HG02763 (cell line): ENCODE results near the gene GLI3.

ENCODE experiments used
- ATAC-seq: cut with Tn5 transposase; IDR thresholded peaks from one replicate; pipeline ENCODE4 v1.9.1; 2021; ENCODE audit warnings: mild to moderate bottlenecking, moderate library complexity; ENCODE audit not compliant: unreplicated experiment

Gene GLI3

DNA sequence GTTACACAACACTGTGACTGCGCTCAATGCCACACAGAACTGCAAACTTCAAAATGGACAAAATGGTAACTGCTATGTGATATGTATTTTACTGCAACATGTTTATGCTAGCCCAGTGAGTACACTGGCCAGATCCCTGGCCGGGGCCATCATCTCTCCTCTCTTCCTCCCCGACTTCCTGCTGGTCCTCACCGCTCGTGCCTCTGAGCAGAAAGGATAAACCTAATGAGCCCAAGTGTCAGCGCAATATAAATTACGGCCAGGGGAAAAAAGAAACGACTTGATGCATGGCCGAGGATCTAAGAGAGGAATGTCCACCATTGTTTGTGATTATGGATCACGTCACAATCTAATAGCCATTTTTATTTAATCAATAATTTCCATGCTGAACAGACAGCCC, 225.2 kb downstream of the GLI3 start:
- no peak for ATAC-seq

DNA sequence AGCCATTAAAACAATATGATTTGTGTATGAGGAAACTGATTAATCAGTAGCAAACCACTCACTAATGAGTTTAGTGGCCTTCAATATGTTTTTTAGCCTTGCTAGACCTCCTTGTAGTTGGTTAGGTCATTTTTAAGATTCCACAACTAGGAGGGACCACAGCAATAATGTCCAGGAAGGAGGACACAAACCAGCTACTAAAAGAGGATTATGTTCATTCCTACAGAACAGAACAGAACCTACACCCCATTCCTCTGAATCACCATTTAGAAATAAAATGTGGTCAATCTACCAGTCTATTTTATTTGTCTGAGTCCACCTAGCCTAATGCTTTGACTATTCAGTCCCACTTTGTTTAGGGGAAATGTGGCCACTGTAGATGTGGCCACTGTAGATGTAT, 226.3 kb downstream of the GLI3 start:
- no peak for ATAC-seq

DNA sequence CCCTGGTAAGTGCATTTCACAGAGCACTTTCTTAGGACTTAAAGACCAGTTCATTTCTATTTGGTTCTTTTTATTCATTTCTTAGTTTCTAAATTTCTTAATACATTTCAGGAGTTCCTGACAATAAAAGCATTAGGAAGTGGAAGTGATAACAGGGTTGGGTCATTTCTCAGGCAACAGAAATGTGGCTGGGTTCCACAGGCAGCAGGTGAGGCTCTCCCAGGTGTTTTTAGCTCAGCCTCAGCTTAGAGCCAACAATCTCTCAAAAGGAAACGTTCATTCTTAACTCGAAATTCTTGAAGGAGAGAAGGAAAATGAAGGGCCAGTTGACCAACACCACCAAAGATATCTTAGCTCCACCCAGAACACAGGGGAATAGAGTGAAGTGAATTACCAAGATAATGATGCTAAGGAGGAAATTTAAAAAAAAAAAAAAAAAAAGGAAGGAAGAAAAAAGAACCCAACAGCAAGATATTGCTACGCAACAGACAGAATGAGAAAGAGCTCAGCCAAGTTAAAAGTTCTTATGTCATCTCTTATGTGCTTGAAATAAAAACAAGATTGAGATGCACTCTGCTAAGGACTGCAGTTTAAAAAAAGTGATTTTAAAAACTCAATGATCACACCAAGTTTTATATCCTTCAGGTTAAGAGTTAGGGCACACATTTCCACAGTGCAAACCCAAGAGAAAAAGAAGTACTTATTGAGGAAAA, 230.1 kb downstream of the GLI3 start:
- ATAC-seq, result no peak

DNA sequence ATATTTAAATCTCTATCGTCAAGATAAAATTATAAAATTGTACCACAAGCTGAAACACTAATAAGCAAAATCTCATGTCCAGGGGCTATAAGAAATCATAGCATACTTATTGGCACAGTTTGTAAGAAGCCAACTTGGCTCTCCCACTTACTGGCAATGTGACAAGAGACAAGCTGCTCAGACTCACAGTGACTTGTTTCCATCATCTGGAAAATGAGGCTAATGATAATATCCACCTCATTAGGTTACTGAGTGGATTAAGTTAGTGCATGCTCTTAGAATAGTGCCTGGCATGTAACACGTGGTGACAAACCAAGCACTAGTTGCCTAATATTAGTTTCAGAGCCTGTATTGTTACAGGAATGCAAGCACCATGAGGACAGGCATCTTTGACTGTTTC, 234.4 kb downstream of the GLI3 start:
- no peak for ATAC-seq

DNA sequence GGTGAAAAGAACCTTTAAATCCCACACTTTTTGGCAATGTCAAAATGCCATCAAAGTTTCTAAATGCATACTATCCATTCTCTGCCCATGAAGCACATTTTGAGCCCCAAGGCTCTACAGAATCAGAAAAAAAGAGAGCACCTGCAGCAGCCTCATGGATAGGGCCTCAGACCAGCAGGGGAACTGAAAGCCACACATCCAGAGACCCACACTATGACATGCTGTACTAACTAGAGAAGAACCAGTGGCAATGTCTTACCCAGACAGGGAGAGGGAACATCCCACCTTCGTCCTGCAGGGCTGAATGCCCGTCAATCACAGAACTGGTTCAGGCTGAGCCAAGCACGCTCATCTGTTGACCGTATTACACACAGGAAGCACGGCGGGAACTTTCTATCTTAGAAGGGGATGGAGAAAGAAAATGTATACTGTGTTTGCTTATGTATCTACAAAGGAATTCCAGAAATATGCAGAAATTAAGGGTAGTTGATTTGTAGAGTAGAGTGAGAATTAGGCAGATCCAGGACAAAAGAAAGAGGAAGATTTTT, 237.2 kb downstream of the GLI3 start:
- no peak for ATAC-seq

DNA sequence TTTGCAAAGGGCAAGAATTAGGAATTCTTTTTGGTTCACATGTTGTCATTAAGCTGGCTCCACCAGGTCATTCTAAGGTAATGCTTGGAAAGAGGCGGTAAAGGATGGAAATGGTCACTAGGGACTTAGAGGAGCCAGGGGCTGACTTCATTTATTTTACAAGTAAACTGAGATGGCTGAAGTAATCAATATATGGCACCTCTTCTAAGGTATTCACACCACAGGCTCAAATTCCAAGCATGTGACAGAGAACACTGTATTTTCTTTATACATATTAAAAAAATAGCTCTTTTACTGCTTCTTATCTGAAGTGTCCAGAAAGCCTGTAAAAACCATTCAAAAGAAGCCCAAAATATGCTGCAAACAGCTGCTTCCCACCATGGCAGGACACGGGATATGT, 239.0 kb downstream of the GLI3 start:
- no peak for ATAC-seq

DNA sequence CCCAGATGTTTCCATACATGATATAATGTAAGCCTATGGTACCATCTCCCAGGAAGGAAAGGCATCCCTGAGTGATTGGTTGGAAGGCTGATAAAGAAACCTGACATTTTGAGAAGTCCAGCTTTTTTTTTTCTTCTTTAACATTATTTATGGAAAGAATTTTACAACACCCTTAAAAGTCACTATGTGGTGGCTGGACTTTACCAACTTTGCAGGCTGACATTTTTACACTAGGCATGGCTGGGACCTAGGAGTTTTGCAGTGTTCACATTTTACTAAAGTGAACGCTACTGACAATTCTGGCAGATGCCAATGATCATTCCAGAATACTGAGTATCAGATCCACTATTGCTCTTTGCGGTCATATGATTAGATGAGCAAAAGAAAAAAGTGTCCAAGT, 239.9 kb downstream of the GLI3 start:
- ATAC-seq, result no peak

DNA sequence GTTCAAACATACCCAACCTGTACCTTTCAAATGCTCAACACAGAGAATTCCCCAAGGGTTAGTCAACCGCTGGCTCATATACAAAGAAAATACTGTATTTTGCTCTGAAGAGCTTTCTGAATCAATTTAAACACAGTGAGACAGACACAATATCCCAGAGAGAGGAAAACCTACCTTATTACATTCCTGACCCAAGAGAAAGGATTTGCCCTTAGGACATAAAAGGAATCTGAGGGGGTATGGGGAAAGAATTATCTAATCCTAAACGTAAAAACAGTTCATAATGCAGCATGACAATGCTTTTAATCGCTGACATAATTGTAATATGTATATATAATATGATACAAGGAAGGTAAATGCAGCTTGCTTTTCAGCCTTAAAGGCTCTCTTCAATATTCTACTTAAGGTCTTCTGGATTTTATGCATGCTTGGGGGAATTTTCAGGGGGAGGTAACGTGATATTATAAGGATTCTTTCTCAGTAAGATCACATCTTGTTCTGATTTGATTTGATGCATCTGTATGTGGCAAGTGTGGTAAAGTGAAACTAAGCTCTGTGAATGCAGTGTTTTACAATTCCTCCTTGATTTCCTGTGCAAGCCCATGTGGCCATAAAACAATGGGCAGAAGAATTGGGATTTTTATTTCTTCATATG, 240.5 kb downstream of the GLI3 start:
- no peak for ATAC-seq

DNA sequence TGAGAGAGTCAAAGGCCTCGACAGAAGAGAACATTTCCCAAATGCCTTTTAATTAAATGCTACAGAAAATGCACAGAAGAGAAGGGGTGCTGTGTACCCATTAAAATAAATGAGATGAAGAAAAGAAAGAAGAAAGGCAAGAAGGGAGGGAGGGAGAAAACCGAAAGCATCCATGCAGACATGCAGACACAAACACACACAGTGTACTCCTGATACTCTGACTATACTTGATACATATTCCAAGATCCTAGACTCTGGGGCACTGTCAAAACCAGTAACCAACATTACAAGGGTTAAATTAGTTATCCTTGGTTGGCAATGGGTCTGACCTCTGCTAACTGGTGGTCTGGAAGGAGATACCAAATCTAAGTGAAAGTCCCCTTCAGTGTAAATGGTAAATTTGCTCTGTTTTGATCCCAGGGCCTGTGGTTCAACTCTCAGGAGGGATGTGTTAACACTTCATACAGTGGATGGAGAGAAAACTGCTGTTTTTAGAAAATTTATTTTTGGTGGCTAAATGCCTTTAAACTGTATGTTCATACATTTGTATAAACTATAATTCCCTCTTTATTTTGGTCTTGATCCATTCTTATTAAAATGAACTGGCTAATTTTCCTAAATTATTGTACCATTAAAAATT, 241.3 kb downstream of the GLI3 start:
- ATAC-seq, result no peak

DNA sequence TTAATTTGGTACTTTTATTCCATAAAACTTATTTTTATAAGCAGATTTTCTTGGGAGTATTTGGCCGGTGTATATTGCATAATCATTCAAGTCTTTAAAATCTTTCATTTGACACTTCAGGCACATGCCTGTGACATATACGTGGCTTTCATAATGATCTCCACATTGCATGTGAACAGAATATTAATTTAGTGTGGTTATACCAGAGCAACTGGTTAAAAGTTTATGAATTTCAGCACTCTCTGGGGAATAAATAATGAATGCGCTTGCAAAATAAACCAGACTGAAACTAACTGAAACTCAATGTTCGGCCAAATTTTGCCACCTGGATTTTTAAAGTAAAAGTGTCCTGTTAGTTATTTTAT, 242.3 kb downstream of the GLI3 start:
- ATAC-seq, result no peak

DNA sequence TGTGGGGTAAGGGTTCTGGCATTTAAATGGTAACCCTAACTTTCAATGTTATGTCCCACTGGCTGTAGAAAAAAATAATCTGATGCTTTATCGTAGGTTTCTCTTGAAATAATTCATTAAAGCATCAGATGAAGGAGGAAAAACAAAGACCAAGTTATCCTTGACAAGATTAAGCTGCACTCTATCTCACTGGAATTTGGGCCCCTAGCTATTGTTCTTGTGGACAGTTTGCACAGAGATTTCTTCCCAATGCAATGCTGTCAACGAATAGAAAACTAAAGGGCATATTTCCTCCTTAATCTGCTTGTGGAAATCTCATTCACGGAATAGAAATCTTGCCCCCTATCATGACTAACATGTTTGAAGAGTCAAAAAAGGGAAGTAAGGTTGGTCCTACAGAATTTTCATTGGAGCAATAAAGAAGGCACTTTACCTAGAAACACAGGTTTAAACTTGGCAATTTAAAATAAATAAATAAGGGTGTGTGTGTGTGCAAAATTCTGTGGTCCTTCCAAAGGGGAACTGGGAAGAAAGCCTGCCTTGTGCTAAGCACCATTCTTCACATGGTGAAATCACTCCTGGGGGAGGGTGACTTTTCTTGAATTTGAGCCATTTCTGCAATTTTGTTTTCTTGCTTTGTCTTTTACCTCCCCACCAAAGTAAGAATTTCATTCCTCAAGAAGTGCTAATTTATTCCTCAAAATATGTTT, 242.8 kb downstream of the GLI3 start:
- ATAC-seq, result no peak

DNA sequence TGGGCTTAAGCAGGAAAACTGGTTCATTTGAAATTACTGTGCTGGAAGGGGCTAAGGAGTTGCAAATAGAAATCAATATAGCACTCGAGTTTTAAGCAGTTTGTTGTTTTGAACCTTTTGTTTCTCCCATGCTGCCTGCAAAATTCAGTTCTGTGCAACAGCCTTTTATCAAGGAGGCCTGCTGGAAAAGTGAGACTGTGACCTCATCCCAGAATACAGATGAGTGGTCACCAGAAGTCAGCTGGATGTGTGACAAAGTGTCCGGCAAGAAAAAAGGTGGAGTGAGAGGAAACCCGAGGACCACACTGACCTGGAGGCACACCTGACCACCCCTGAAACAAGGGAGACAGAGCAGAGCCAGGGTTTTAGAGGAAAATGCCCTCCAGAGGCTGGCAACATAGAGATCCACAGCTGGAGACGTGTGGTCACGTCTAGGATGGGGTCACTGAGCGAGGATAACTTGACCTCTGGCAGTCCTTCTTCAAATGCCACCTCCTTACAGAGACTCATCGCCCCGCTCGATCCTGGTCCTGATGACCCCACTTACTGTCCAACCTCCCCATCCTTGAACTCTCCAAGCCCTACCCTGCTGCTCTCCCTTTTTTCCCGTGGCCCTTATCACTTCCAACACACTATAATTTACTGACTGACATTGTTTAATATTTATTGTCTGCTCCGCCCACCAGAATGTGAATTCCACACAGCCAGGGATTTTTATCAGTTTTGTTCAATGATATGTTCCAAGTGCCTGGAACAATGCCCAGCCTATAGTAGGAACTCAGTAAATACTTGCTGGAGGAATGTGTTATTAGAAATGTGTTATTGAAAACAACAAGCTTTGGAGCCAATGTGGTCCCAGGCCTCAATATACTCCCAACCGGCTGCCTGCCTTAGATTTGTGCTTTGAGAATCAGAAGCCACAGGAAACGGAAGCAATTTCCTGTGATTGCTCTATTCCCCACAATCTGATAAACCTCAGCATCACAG, 243.8 kb downstream of the GLI3 start:
- ATAC-seq, result no peak

DNA sequence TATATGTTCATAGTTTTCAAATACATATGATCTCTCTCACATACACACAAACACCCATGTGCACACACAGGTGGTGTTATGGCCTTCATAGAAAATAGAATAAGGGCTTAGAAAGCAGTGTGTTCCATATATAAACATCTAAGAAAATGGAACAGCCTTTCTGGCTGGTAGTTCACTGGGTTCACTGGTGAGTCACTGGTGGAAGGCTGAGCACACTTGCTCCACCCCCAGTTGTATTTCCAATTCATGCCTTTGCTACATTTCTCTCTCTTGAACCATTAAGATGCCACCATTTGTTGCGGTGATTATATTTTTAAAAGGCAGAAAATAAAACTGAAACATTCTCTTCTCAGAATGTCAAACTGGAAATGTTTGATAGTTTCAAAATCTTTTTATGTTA, 252.1 kb downstream of the GLI3 start:
- no peak for ATAC-seq

DNA sequence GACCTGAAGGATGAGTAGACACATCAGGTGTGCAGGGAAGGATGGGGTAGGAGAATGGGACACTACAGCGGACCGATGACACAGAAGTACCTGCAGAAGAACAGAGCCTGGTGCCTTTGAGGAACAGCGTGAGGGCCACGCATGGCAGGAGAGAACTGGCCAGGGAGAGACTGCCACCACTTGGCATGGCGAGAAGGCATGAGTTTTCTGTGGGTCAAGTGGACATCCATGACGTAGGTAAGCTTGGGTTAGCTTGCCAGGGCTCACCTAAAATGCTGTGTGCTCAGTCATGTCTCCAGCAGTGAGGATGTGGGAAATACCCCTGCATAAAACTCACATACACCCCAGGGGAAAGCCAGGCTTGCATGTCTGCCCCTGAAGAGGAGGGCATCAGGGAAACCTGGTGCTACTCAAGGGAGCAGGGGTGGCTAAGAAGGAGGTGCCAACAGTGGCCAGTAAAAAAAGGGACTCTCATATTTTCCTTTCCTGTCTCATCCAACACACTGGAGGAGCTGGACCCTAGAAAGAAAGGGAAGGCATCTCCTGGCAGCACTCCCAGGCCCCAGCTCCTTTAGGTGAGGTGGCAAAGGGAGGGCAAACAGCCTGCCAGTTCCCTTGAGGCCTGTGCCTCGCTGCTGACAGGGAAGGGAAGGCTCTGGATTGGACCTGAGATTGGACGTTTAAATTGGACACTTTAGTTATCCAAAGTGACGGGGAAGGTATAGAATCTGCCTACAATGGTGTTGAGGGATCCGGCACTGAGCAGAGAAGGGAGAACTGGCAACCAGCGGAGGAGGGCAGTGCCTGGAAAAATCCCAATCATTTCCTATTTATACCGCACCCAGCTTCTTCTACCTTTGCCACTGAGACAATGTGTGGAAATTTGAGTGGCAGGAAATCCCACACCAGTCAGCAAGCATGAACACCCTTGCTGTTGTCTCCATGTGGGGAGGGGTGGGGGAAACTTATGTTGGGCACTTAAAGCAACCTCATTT, 255.7 kb downstream of the GLI3 start:
- ATAC-seq, result no peak

DNA sequence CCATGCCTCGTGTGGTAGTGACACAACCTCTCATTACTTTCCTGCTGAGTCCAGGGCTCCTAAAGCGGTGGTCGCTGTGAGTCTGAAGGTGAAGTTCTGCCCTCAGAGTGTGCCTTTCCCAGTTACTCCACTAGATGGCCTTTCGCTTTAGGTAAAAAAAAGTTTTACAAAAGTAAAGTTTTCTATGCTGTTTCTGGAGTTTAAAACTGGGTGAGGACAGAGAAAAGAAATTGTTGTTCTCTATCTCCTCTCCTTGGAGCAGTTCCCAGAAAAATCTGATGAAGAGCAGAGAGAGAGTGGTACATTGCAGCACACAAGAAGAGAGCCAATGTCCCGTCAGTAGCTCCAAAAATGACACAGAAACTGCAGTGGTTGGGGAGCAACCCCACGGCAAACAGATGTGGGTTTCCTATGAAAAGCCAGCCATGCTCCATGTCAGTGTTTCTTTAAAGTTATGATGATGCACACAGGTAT, 257.1 kb downstream of the GLI3 start:
- ATAC-seq, result no peak

DNA sequence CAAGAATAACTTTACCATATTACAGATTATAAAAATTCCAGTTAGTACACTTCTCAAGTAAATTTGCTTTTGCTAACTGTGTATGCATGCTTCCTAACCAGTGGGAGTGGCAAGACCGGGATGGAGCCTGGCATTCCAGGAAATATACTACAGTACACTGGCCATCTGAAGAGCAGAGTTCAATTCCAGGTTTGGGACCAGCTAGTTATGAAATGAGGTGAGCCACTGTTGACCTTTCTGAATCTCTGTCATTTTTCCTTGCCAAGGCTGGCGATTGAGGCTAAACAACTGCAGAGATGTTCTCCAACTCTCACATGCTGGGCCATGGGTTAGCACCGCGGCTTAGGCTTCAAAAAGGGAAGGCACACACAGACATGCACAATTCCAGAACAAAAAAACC, 258.2 kb downstream of the GLI3 start:
- no peak for ATAC-seq

DNA sequence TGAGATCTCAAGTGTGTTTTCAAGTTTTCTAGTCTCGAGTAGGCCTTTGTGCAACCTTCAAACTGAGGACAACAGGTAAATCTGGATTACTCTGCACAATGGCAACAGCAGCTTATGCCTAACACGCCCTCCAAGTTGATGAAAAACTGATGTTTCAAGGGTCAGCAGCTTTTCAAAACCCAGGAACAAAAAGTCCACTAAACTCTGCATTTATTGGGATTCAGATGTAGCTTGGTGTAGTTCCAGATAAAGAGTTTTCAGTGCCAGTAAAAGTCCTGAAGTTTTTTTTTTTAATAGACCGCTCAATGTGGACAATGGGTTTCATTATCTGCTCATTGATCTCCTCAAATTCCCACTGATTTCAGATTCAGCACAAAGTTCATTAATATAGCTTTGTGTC, 259.3 kb downstream of the GLI3 start:
- ATAC-seq, result no peak

DNA sequence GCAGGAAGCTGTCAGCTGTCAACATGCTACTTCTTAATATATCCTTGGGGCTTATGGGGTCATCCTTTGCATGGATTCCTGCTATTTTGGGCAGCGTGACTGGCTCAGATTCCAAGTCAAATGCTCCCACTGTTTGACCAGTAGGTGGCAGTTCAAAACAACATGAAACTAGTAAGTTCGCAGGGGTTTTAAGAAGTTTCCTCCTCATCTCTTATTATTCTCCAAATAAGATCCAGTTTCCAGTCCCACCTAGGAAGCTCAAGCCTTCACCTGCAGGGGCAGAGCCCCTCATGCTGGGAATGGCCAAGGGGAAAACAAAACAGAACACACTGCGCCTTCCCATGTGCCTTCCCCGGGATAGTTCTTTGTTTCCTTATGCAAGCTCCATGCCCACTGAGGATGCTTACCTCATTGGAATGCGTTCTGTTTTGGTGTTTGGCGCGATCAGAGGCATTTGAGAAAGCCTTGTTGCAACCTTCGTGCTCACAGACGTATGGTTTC, 259.8 kb downstream of the GLI3 start:
- no peak for ATAC-seq

DNA sequence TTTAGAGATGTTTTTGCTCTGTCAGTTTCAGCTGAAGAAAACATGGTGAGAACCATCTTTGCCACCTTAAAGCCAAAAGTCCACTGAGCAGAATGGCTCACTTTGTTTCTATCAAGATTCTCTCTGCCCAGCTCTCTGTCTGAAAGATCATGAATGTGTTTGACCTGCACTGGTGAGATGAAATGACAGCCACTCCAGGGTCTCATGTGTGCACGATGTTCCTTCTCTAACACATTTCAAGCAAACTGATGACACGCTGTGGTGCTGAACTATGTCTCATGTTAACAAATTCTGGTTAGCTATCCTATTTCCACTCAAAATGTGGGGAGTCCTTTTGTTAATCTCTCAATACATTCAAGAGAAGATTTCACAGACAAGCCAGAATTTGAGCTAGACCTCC, 260.6 kb downstream of the GLI3 start:
- ATAC-seq, result no peak
